B cell (primary cell): ENCODE measurements around the gene FRMD6. TPM values are rescaled to one million over a fixed set of nuclear protein-coding genes. Genes with fewer than 3 reads are reported as not detected.

Experiments used
- ATAC-seq: fragments of 200-7000 bp; cut with Tn5 transposase; one replicate; pipeline ENCODE4 v1.10.0; 2021; ENCODE audit warnings: low read depth, mild to moderate bottlenecking, moderate number of reproducible peaks, moderate library complexity
- CTCF ChIA-PET: fragments of 350-600 bp; sonication (Branson Sonifier 250); formaldehyde crosslinking; loops from one replicate; lab custom pipeline; 2021; ENCODE audit warnings: antibody characterized with exemption, inconsistent platforms; lab: Charles Lee
- POLR2A ChIA-PET: fragments of 350-600 bp; sonication (Branson Sonifier 250); formaldehyde crosslinking; loops from one replicate; lab custom pipeline; 2021; ENCODE audit warnings: antibody characterized with exemption; lab: Charles Lee
- DNase-seq: peaks from one replicate; pipeline ENCODE4 v3.0.0; 2013
- H2AFZ ChIP-seq: 2 replicates; pipeline ENCODE4 v1.6.1; 2012; ENCODE audit warnings: mild to moderate bottlenecking, low read depth, low read length; ENCODE audit not compliant: insufficient read depth, poor library complexity, severe bottlenecking
- H3K27ac ChIP-seq, 2 donors: 1 replicate in 1 of 2; 2 replicates in 1 of 2; pipeline ENCODE4 v1.5.1; 2012 to 2013; ENCODE audit warnings: low read length in 2 of 2, mild to moderate bottlenecking in 2 of 2, moderate library complexity in 1 of 2
- H3K27me3 ChIP-seq, 4 experiments: fragments of 200-600 bp in 1 of 4; sonication (generic) in 1 of 4; replicated peaks in 1 of 4; 1 replicate in 2 of 4; 2 replicates in 2 of 4; pipeline versions ENCODE4 v1.6.1 to v1.7.0; 2013 to 2016; ENCODE audit warnings: low read length in 3 of 4, mild to moderate bottlenecking in 2 of 4, mixed read lengths in 1 of 4, moderate library complexity in 1 of 4; ENCODE audit not compliant: insufficient read depth in 4 of 4, control insufficient read depth in 3 of 4; ENCODE audit errors: control extremely low read depth in 1 of 4
- H3K36me3 ChIP-seq, 2 experiments: replicated peaks in 1 of 2; 1 replicate in 1 of 2; 2 replicates in 1 of 2; pipeline versions ENCODE4 v1.6.1 to v1.7.1; 2013; ENCODE audit warnings: low read length in 1 of 2; ENCODE audit not compliant: insufficient read depth in 2 of 2, control insufficient read depth in 1 of 2; ENCODE audit errors: control extremely low read depth in 1 of 2, extremely low read depth in 1 of 2
- H3K4me1 ChIP-seq, 2 donors: fragments of 200-600 bp in 1 of 2; sonication (generic) in 1 of 2; 1 replicate in 1 of 2; 2 replicates in 1 of 2; pipeline versions ENCODE4 v1.5.1 to v1.6.1; 2013 to 2017; ENCODE audit warnings: low read length in 2 of 2; ENCODE audit not compliant: control insufficient read depth in 2 of 2, insufficient read depth in 2 of 2
- H3K4me2 ChIP-seq: replicated peaks from 2 replicates; pipeline ENCODE3; 2012; ENCODE audit warnings: mild to moderate bottlenecking, low read depth, low read length; ENCODE audit not compliant: poor library complexity, severe bottlenecking
- H3K4me3 ChIP-seq, 5 experiments: fragments of 200-600 bp in 1 of 5; sonication (generic) in 1 of 5; 1 replicate in 3 of 5; 2 replicates in 2 of 5; pipeline versions ENCODE4 v1.5.1 to v1.7.0; 2011 to 2016; ENCODE audit warnings: low read length in 4 of 5, mild to moderate bottlenecking in 4 of 5, low read depth in 2 of 5, control low read depth in 1 of 5, moderate library complexity in 1 of 5; ENCODE audit not compliant: insufficient read depth in 1 of 5; ENCODE audit errors: control extremely low read depth in 1 of 5, extremely low read depth in 1 of 5
- H3K79me2 ChIP-seq: fragments of 200-600 bp; sonication (generic); one replicate; pipeline ENCODE4 v1.6.0; 2016; ENCODE audit warnings: low read length; ENCODE audit not compliant: control insufficient read depth, insufficient read depth
- H3K9ac ChIP-seq: fragments of 200-600 bp; sonication (generic); 2 replicates; pipeline ENCODE4 v1.6.1; 2017; ENCODE audit warnings: mild to moderate bottlenecking, low read length, moderate library complexity
- H3K9me3 ChIP-seq, 3 donors: one replicate each; pipeline versions ENCODE4 v1.6.1 to v1.7.1; 2013; ENCODE audit warnings: low read length in 2 of 3; ENCODE audit not compliant: control insufficient read depth in 2 of 3, insufficient read depth in 1 of 3; ENCODE audit errors: control extremely low read depth in 1 of 3
- H4K20me1 ChIP-seq: 2 replicates; pipeline ENCODE4 v1.6.0; 2012; ENCODE audit warnings: mild to moderate bottlenecking, low read length; ENCODE audit not compliant: insufficient read depth, control insufficient read depth, poor library complexity, severe bottlenecking
- H3K27ac Mint-ChIP-seq: one replicate; pipeline ENCODE4 v1.8.0; 2021; ENCODE audit warnings: mixed read lengths
- H3K27me3 Mint-ChIP-seq: one replicate; pipeline ENCODE4 v1.8.0; 2021; ENCODE audit warnings: mixed read lengths
- H3K4me1 Mint-ChIP-seq: one replicate; pipeline ENCODE4 v1.8.0; 2021; ENCODE audit warnings: mixed read lengths
- H3K4me3 Mint-ChIP-seq: one replicate; pipeline ENCODE4 v1.8.0; 2021; ENCODE audit warnings: mixed read lengths
- H3K9me3 Mint-ChIP-seq: one replicate; pipeline ENCODE4 v1.8.0; 2022; ENCODE audit warnings: mixed read lengths; ENCODE audit not compliant: insufficient read depth
- EZH2 ChIP-seq: IDR thresholded peaks from 2 replicates; pipeline ENCODE4 v1.6.1; 2012; ENCODE audit warnings: borderline replicate concordance, low read depth, mild to moderate bottlenecking, moderate library complexity, low read length; ENCODE audit not compliant: insufficient read depth, poor library complexity, severe bottlenecking
- WGBS: methylation state at CpG from one replicate; pipeline ENCODE4 v1.1.5; 2013; ENCODE audit warnings: missing lambda C conversion rate; ENCODE audit not compliant: insufficient coverage; 5-methylcytosine and 5-hydroxymethylcytosine counted together
- intact Hi-C: fragments of 100-400 bp; cut with micrococcal nuclease; formaldehyde crosslinking; loops from one replicate; pipeline ENCODE4 v1.10.0; 2022
- polyA plus RNA-seq: library from polyadenylated mRNA; depleted of rRNA; stranded (reverse); fragments of >200 nt; gene quantifications from 2 replicates; pipeline ENCODE4 v1.2.3, GENCODE V29; 2012
- total RNA-seq, 2 donors: library from RNA; stranded (reverse); fragments of 120-200 nt in 1 of 2; gene quantifications; 1 replicate in 1 of 2; 2 replicates in 1 of 2; pipeline versions ENCODE4 v1.2.3 to v1.2.4, GENCODE V29; 2013 to 2022
- TF ChIP-seq, protein P1 (sequence below): fragments of 200-600 bp; IDR thresholded peaks from one replicate; pipeline ENCODE4 v1.8.0; 2022; ENCODE audit warnings: antibody characterized with exemption, mild to moderate bottlenecking

FRMD6 gene
- total and polyA plus RNA-seq, 2 donors (not counting 1 experiment from before 2014, with no cell fraction given) = 0.03 to 0.30 TPM

DNA sequence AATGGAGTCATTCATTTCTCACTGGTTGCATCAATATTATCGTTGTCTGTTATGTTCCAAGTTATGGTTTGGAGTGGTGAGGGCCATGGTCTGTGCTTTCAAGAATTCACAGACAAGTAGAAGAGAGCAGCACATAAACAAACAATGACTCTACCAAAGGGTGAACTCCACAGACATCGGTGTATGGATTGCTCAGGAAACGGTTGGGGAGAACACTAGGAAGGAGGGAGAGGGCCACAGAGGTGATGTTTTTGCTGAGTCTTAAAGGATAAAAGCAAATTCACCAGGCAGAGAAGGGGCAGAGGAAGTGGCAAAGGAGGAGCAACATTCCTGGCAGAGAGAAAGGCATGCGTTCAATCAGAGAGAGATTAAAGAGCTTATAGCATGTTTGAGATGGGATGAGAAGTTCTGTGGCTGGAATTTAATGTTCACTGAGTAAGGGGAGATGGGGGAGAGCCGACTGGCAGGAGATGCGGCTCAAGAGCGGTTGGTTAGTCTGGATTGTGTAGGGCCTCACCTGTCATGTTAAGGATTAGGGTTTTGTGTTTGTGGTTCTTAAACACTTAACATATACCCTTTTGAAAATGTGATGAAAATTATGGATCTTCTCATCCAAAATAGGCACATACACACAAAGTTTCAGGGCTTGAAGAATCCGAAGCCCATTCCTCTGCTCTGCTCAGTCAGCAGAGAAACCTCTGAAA, 42.3 kb upstream of the FRMD6 start:
- peaks cover 19% of the 10 kb centered on the region for H3K27me3 Mint-ChIP-seq
- no peaks in the 10 kb centered on the region for H3K4me1 Mint-ChIP-seq
- H3K4me3 Mint-ChIP-seq = no peak overlapping the region
- DNase-seq (no peak), ATAC-seq (no peak)
- no peak overlapping the region for H3K27ac Mint-ChIP-seq
- CTCF ChIA-PET = no interaction called here
- Histone ChIP-seq H3K9me3 (no peaks in the 10 kb centered on the region), H3K4me2 (no peak overlapping the region), H3K4me1 (no peaks in the 10 kb centered on the region), H3K4me3 (no peak overlapping the region), H3K27me3 (peaks cover 0 to 4% (median 0%) of the 10 kb centered on the region in 4 experiments), H3K27ac (no peak overlapping the region), H3K36me3 (no peaks in the 10 kb centered on the region), H4K20me1 (no peaks in the 10 kb centered on the region), H3K9ac (no peak overlapping the region), H2AFZ (no peak overlapping the region), H3K79me2 (no peaks in the 10 kb centered on the region)
- TF ChIP-seq, protein P1, sequence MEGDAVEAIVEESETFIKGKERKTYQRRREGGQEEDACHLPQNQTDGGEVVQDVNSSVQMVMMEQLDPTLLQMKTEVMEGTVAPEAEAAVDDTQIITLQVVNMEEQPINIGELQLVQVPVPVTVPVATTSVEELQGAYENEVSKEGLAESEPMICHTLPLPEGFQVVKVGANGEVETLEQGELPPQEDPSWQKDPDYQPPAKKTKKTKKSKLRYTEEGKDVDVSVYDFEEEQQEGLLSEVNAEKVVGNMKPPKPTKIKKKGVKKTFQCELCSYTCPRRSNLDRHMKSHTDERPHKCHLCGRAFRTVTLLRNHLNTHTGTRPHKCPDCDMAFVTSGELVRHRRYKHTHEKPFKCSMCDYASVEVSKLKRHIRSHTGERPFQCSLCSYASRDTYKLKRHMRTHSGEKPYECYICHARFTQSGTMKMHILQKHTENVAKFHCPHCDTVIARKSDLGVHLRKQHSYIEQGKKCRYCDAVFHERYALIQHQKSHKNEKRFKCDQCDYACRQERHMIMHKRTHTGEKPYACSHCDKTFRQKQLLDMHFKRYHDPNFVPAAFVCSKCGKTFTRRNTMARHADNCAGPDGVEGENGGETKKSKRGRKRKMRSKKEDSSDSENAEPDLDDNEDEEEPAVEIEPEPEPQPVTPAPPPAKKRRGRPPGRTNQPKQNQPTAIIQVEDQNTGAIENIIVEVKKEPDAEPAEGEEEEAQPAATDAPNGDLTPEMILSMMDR = no peak
- no peak for TF ChIP-seq EZH2
- intact Hi-C loops = no loop called here
- WGBS = 78% methylated on average over 4 of the region's 8 CpGs
- POLR2A ChIA-PET = no interaction called here
- no peaks in the 10 kb centered on the region for H3K9me3 Mint-ChIP-seq

DNA sequence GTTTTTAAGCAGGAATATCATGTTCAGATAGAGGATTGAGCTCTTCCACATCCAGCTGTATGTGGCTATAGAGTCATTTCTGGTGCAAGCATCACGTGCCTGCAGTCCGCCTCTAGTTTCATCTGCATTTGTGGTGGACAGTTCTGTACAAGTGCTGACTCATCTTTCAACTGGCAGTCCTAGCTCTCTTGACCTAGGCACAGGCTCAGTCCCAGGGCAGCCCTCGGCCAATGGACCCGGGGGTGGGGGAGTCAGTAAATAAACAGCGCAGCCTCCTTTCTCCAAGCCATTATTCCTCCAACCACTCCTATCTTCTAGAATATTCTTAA, 41.8 kb upstream of the FRMD6 start:
- DNase-seq (no peak), ATAC-seq (no peak)
- Histone ChIP-seq H2AFZ (no peak overlapping the region), H3K27ac (no peak overlapping the region), H3K4me3 (no peak overlapping the region), H3K79me2 (no peaks in the 10 kb centered on the region), H3K27me3 (peaks cover 0 to 4% (median 0%) of the 10 kb centered on the region in 4 experiments), H4K20me1 (no peaks in the 10 kb centered on the region), H3K4me1 (no peaks in the 10 kb centered on the region), H3K36me3 (no peaks in the 10 kb centered on the region), H3K9ac (no peak overlapping the region), H3K9me3 (no peaks in the 10 kb centered on the region), H3K4me2 (no peak overlapping the region)
- POLR2A ChIA-PET = no interaction called here
- intact Hi-C loops = no loop called here
- Mint-ChIP-seq H3K4me1 (no peaks in the 10 kb centered on the region), H3K9me3 (no peaks in the 10 kb centered on the region), H3K4me3 (no peak overlapping the region), H3K27me3 (peaks cover 19% of the 10 kb centered on the region), H3K27ac (no peak overlapping the region)
- TF ChIP-seq, protein P1 = no peak
- TF ChIP-seq EZH2 = no peak
- 65% methylated on average over 2 of the region's 5 CpGs for WGBS
- CTCF ChIA-PET = interaction anchor here (0.6 kb wide), 1 partner anchor 521 kb away, joined by 3 read pairs; no protein-coding TSS in a partner anchor
